ENCODE measurements around the gene ADAMTS9. TPM values are rescaled to one million over a fixed set of nuclear protein-coding genes. Genes with fewer than 3 reads are reported as not detected.

The ADAMTS9 gene
- total RNA-seq, 2 donors from 2014 or later = 104 to 420 TPM

DNA sequence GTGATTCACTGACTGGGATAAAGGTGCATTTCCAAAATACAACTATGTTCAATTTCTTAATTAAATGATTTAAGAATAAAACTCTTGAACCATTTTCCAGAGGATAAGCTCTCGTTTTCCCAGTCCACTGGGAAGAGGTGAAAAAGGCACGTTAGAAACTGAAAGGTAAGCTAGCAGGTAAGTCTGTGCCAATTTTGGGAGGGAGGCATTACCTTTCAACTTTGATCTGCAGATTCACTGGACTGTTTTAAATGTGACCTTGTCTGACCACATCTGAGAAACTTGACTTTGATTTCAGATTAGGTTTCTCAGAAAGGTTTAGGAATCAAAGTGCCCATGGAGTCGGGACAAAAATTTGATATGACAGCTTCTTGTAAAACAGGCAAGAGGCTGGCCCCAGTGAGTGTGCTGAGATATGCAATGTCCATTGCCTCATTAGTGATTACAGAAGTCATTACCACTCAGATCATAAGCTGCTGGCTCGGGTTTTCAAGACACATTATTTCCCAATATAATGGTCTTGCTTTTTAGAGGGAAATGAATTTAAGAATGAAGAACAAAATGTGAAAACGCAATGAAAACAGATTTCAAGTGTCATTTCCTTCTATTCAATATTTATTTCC is 118.8 kb downstream of the ADAMTS9 start:
- DNase-seq (ENCODE audit: low spot score) (no peak), ATAC-seq (ENCODE audit: insufficient number of reproducible peaks, low FRiP score, low read depth) (no peak)
- Histone ChIP-seq H3K9me3 (no peaks in the 10 kb centered on the region), H3K27me3 (replicated peaks; ENCODE audit: insufficient read depth) (no peaks in the 10 kb centered on the region), H3K36me3 (no peaks in the 10 kb centered on the region), H3K4me1 (ENCODE audit: control insufficient read depth in 1 of 2, low read depth in 2 of 2) (peaks cover 0 to 4% of the 10 kb centered on the region in 2 donors), H3K27ac (no peak overlapping the region), H3K4me3 (no peak overlapping the region)
- TF ChIP-seq, protein P1, sequence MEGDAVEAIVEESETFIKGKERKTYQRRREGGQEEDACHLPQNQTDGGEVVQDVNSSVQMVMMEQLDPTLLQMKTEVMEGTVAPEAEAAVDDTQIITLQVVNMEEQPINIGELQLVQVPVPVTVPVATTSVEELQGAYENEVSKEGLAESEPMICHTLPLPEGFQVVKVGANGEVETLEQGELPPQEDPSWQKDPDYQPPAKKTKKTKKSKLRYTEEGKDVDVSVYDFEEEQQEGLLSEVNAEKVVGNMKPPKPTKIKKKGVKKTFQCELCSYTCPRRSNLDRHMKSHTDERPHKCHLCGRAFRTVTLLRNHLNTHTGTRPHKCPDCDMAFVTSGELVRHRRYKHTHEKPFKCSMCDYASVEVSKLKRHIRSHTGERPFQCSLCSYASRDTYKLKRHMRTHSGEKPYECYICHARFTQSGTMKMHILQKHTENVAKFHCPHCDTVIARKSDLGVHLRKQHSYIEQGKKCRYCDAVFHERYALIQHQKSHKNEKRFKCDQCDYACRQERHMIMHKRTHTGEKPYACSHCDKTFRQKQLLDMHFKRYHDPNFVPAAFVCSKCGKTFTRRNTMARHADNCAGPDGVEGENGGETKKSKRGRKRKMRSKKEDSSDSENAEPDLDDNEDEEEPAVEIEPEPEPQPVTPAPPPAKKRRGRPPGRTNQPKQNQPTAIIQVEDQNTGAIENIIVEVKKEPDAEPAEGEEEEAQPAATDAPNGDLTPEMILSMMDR (IDR thresholded peaks at IDR 0.05) = no peak

GRCh38 chr3:64566859-64567258 is 120.9 kb downstream of the ADAMTS9 start:
- no peak overlapping the region for H3K27ac ChIP-seq
- no peak for ATAC-seq (ENCODE audit: insufficient number of reproducible peaks, low FRiP score, low read depth)

GRCh38 chr3:64563751-64564150 is 124.0 kb downstream of the ADAMTS9 start:
- H3K36me3 ChIP-seq = no peaks in the 10 kb centered on the region

More at GRCh38 chr3:64566859-64567258, 120.9 kb downstream of the ADAMTS9 start:
- Histone ChIP-seq H3K9me3 (no peaks in the 10 kb centered on the region), H3K4me1 (ENCODE audit: control insufficient read depth in 1 of 2, low read depth in 2 of 2) (peaks cover 0 to 21% of the 10 kb centered on the region in 2 donors), H3K36me3 (no peaks in the 10 kb centered on the region), H3K27me3 (replicated peaks; ENCODE audit: insufficient read depth) (no peaks in the 10 kb centered on the region), H3K4me3 (no peak overlapping the region)
- no peak for DNase-seq (ENCODE audit: low spot score)
- TF ChIP-seq, protein P1 (IDR thresholded peaks at IDR 0.05) = no peak

GRCh38 chr3:64561868-64562267 is 125.9 kb downstream of the ADAMTS9 start:
- Histone ChIP-seq H3K4me1 (ENCODE audit: control insufficient read depth in 1 of 2, low read depth in 2 of 2) (peaks cover 0 to 32% of the 10 kb centered on the region in 2 donors), H3K4me3 (peak overlapping the region; percentile 65), H3K27me3 (replicated peaks; ENCODE audit: insufficient read depth) (no peaks in the 10 kb centered on the region), H3K36me3 (no peaks in the 10 kb centered on the region), H3K9me3 (no peaks in the 10 kb centered on the region), H3K27ac (peak overlapping the region; percentile 14 to 43)
- no peak for ATAC-seq (ENCODE audit: insufficient number of reproducible peaks, low FRiP score, low read depth)
- TF ChIP-seq, protein P1 (IDR thresholded peaks at IDR 0.05) = no peak
- DNase-seq (ENCODE audit: low spot score) = no peak

More at GRCh38 chr3:64563751-64564150, 124.0 kb downstream of the ADAMTS9 start:
- no peaks in the 10 kb centered on the region for H3K27me3 ChIP-seq (replicated peaks; ENCODE audit: insufficient read depth)
- H3K27ac ChIP-seq = no peak overlapping the region
- no peaks in the 10 kb centered on the region for H3K9me3 ChIP-seq
- ATAC-seq (ENCODE audit: insufficient number of reproducible peaks, low FRiP score, low read depth) (no peak), DNase-seq (ENCODE audit: low spot score) (no peak)
- peaks cover 0 to 32% of the 10 kb centered on the region in 2 donors for H3K4me1 ChIP-seq (ENCODE audit: control insufficient read depth in 1 of 2, low read depth in 2 of 2)
- TF ChIP-seq, protein P1 (IDR thresholded peaks at IDR 0.05) = no peak
- no peak overlapping the region for H3K4me3 ChIP-seq

- Histone ChIP-seq H3K27me3 (replicated peaks; ENCODE audit: insufficient read depth) (no peaks in the 10 kb centered on the region), H3K9me3 (no peaks in the 10 kb centered on the region), H3K27ac (peak overlapping the region; percentile 14 to 43), H3K4me3 (peak overlapping the region; percentile 65), H3K36me3 (no peaks in the 10 kb centered on the region), H3K4me1 (ENCODE audit: control insufficient read depth in 1 of 2, low read depth in 2 of 2) (peaks cover 0 to 32% of the 10 kb centered on the region in 2 donors)
- DNase-seq (ENCODE audit: low spot score) = no peak
- TF ChIP-seq, protein P1 (IDR thresholded peaks at IDR 0.05) = no peak
- peak; percentile 13 for ATAC-seq (ENCODE audit: insufficient number of reproducible peaks, low FRiP score, low read depth)
Measured at GRCh38 chr3:64561325-64561843, 126.4 kb downstream of the ADAMTS9 start.

Measured in thoracic aorta (tissue), 2 donors.